Endothelial cell (in vitro differentiated cells): ENCODE results near the gene COL6A3. TPM values are rescaled to one million over a fixed set of nuclear protein-coding genes. Genes with fewer than 3 reads are reported as not detected.

Experiments
- DNase-seq: peaks from one replicate; pipeline ENCODE4 v3.0.0; 2021; ENCODE audit warnings: low spot score
- H3K27ac Mint-ChIP-seq: one replicate; pipeline ENCODE4 v1.8.0; 2021; ENCODE audit warnings: mixed read lengths, inconsistent platforms; ENCODE audit not compliant: unreplicated experiment
- H3K27me3 Mint-ChIP-seq: one replicate; pipeline ENCODE4 v1.8.0; 2021; ENCODE audit warnings: mild to moderate bottlenecking, moderate library complexity, mixed read lengths, inconsistent platforms; ENCODE audit not compliant: unreplicated experiment
- H3K36me3 Mint-ChIP-seq: one replicate; pipeline ENCODE4 v1.8.0; 2021; ENCODE audit warnings: mild to moderate bottlenecking, low read depth, mixed read lengths, inconsistent platforms; ENCODE audit not compliant: unreplicated experiment
- H3K4me1 Mint-ChIP-seq: one replicate; pipeline ENCODE4 v1.8.0; 2021; ENCODE audit warnings: mild to moderate bottlenecking, mixed read lengths, inconsistent platforms; ENCODE audit not compliant: unreplicated experiment
- H3K4me3 Mint-ChIP-seq: one replicate; pipeline ENCODE4 v1.8.0; 2021; ENCODE audit warnings: mild to moderate bottlenecking, mixed read lengths, inconsistent platforms; ENCODE audit not compliant: unreplicated experiment
- H3K9me3 Mint-ChIP-seq: one replicate; pipeline ENCODE4 v1.8.0; 2021; ENCODE audit warnings: mixed read lengths, inconsistent platforms; ENCODE audit not compliant: unreplicated experiment
- CTCF ChIP-seq: fragments of 200-600 bp; sonication (generic); IDR thresholded peaks from one replicate; pipeline ENCODE4 v1.5.0; 2021; ENCODE audit warnings: antibody characterized with exemption; ENCODE audit not compliant: unreplicated experiment
- total RNA-seq: library from RNA; stranded (reverse); fragmentation: NEBNext Ultra II Directional; extraction: Animal tissue kit (Norgen Biotek cat#: 25700); gene quantifications from one replicate; pipeline ENCODE4 v1.2.1, GENCODE V29; 2021; ENCODE audit not compliant: unreplicated experiment

The COL6A3 gene
- total RNA-seq, 1 donor from 2014 or later = 1.6 TPM

- H3K36me3 Mint-ChIP-seq = no peaks in the 10 kb centered on the region
- no peak overlapping the region for H3K4me3 Mint-ChIP-seq
- DNase-seq = no peak
- H3K9me3 Mint-ChIP-seq = no peaks in the 10 kb centered on the region
- peaks cover 26% of the 10 kb centered on the region for H3K4me1 Mint-ChIP-seq
- H3K27me3 Mint-ChIP-seq = peaks cover 5% of the 10 kb centered on the region
- no peak overlapping the region for H3K27ac Mint-ChIP-seq
- no peak for TF ChIP-seq CTCF
These were observed 17.9 kb upstream of the COL6A3 start for GRCh38 chr2:237431837-237432236.

GRCh38 chr2:237431372-237431771, 17.4 kb upstream of the COL6A3 start:
- no peak for TF ChIP-seq CTCF
- no peak overlapping the region for H3K4me3 Mint-ChIP-seq
- peaks cover 26% of the 10 kb centered on the region for H3K4me1 Mint-ChIP-seq
- DNase-seq = no peak
- H3K27ac Mint-ChIP-seq = no peak overlapping the region
- H3K9me3 Mint-ChIP-seq = no peaks in the 10 kb centered on the region
- H3K36me3 Mint-ChIP-seq = no peaks in the 10 kb centered on the region
- peaks cover 5% of the 10 kb centered on the region for H3K27me3 Mint-ChIP-seq

GRCh38 chr2:237430861-237431260, 16.9 kb upstream of the COL6A3 start:
- TF ChIP-seq CTCF = no peak

GRCh38 chr2:237429753-237430152, 15.8 kb upstream of the COL6A3 start:
- Mint-ChIP-seq H3K27me3 (peaks cover 5% of the 10 kb centered on the region), H3K9me3 (no peaks in the 10 kb centered on the region), H3K4me1 (peaks cover 30% of the 10 kb centered on the region), H3K4me3 (no peak overlapping the region), H3K27ac (no peak overlapping the region), H3K36me3 (no peaks in the 10 kb centered on the region)
- no peak for DNase-seq
- TF ChIP-seq CTCF = no peak

More at GRCh38 chr2:237430861-237431260, 16.9 kb upstream of the COL6A3 start:
- Mint-ChIP-seq H3K9me3 (no peaks in the 10 kb centered on the region), H3K4me3 (no peak overlapping the region), H3K27ac (no peak overlapping the region), H3K27me3 (peaks cover 5% of the 10 kb centered on the region), H3K4me1 (peaks cover 26% of the 10 kb centered on the region), H3K36me3 (no peaks in the 10 kb centered on the region)
- no peak for DNase-seq

GRCh38 chr2:237427769-237428506, 14.0 kb upstream of the COL6A3 start:
- TF ChIP-seq CTCF = no peak
- H3K4me3 Mint-ChIP-seq = no peak overlapping the region
- peaks cover 25% of the 10 kb centered on the region for H3K4me1 Mint-ChIP-seq
- no peaks in the 10 kb centered on the region for H3K36me3 Mint-ChIP-seq
- no peak overlapping the region for H3K27ac Mint-ChIP-seq
- no peaks in the 10 kb centered on the region for H3K9me3 Mint-ChIP-seq
- no peak for DNase-seq
- H3K27me3 Mint-ChIP-seq = no peaks in the 10 kb centered on the region
